Neuronal stem cell (in vitro differentiated cells): ENCODE data around the gene UGT1A9.
"Not testable (repeated sequence)": the region's sequence is repeated elsewhere in the genome, so short reads cannot be mapped to it uniquely, and the experiment has no call there.

Experiments used
- DNase-seq: peaks from one replicate; pipeline ENCODE4 v3.0.0-alpha.2; 2013; ENCODE audit warnings: low spot score
- H2AFZ ChIP-seq: one replicate; pipeline ENCODE4 v1.6.1; 2013; ENCODE audit warnings: mild to moderate bottlenecking, low read length, inconsistent platforms
- H2AK5ac ChIP-seq: 2 replicates; pipeline ENCODE4 v1.6.1; 2013; ENCODE audit warnings: low read depth, mild to moderate bottlenecking, inconsistent platforms, low read length, moderate library complexity, mixed read lengths
- H2BK120ac ChIP-seq: 2 replicates; pipeline ENCODE4 v1.6.1; 2013; ENCODE audit warnings: low read depth, mild to moderate bottlenecking, inconsistent platforms, low read length, moderate library complexity, mixed read lengths
- H2BK12ac ChIP-seq: one replicate; pipeline ENCODE4 v1.6.1; 2013; ENCODE audit warnings: low read length, inconsistent platforms
- H2BK15ac ChIP-seq: 2 replicates; pipeline ENCODE4 v1.6.1; 2013; ENCODE audit warnings: mild to moderate bottlenecking, low read length, inconsistent platforms, mixed read lengths
- H2BK5ac ChIP-seq: one replicate; pipeline ENCODE4 v1.6.1; 2013; ENCODE audit warnings: inconsistent platforms, mild to moderate bottlenecking, low read length, moderate library complexity
- H3K14ac ChIP-seq: one replicate; pipeline ENCODE4 v1.6.1; 2013; ENCODE audit warnings: low read length, inconsistent platforms
- H3K18ac ChIP-seq: 2 replicates; pipeline ENCODE4 v1.6.1; 2013; ENCODE audit warnings: low read length, inconsistent platforms
- H3K23ac ChIP-seq: 2 replicates; pipeline ENCODE4 v1.6.1; 2013; ENCODE audit warnings: low read depth, mild to moderate bottlenecking, mixed read lengths, low read length, inconsistent platforms; ENCODE audit not compliant: poor library complexity
- H3K27ac ChIP-seq: replicated peaks from 3 replicates; pipeline ENCODE4 v1.5.1; 2013; ENCODE audit warnings: low read length, inconsistent platforms
- H3K27me3 ChIP-seq, 3 experiments: 2 replicates each; pipeline ENCODE4 v1.6.1; 2013; ENCODE audit warnings: low read length in 3 of 3, mild to moderate bottlenecking in 2 of 3, inconsistent platforms in 1 of 3, low read depth in 1 of 3, mixed read lengths in 1 of 3, moderate library complexity in 1 of 3; ENCODE audit not compliant: control insufficient read depth in 3 of 3, insufficient read depth in 3 of 3
- H3K36me3 ChIP-seq, 2 donors: replicated peaks in 1 of 2; 2 replicates each; pipeline ENCODE4 v1.6.1; 2013; ENCODE audit warnings: low read length in 2 of 2; ENCODE audit not compliant: control insufficient read depth in 2 of 2, insufficient read depth in 2 of 2
- H3K4ac ChIP-seq: 2 replicates; pipeline ENCODE4 v1.6.1; 2013; ENCODE audit warnings: inconsistent platforms, mild to moderate bottlenecking, low read length, moderate library complexity
- H3K4me1 ChIP-seq, 2 donors: 1 replicate in 1 of 2; 2 replicates in 1 of 2; pipeline ENCODE4 v1.6.1; 2013; ENCODE audit warnings: low read length in 2 of 2, low read depth in 1 of 2; ENCODE audit not compliant: control insufficient read depth in 2 of 2, insufficient read depth in 1 of 2
- H3K4me2 ChIP-seq: one replicate; pipeline ENCODE4 v1.6.1; 2013; ENCODE audit warnings: mild to moderate bottlenecking, low read length, inconsistent platforms; ENCODE audit not compliant: insufficient read depth, poor library complexity, severe bottlenecking
- H3K4me3 ChIP-seq, 2 donors: 2 replicates each; pipeline ENCODE4 v1.5.1; 2013; ENCODE audit warnings: low read length in 2 of 2, mild to moderate bottlenecking in 2 of 2, inconsistent platforms in 1 of 2, moderate library complexity in 1 of 2
- H3K79me1 ChIP-seq: one replicate; pipeline ENCODE4 v1.6.1; 2013; ENCODE audit warnings: low read depth, mild to moderate bottlenecking, inconsistent platforms, low read length, moderate library complexity
- H3K9ac ChIP-seq: one replicate; pipeline ENCODE4 v1.6.1; 2013; ENCODE audit warnings: mild to moderate bottlenecking, low read depth, low read length, inconsistent platforms; ENCODE audit not compliant: poor library complexity
- H3K9me3 ChIP-seq, 2 donors: replicated peaks in 1 of 2; 2 replicates each; pipeline versions ENCODE3 to v1.6.1; 2013; ENCODE audit warnings: low read length in 2 of 2, mild to moderate bottlenecking in 2 of 2, inconsistent platforms in 1 of 2, low read depth in 1 of 2, mixed read lengths in 1 of 2, moderate library complexity in 1 of 2; ENCODE audit not compliant: control insufficient read depth in 2 of 2, insufficient read depth in 1 of 2
- H4K8ac ChIP-seq: one replicate; pipeline ENCODE4 v1.6.1; 2013; ENCODE audit warnings: low read depth, mild to moderate bottlenecking, inconsistent platforms, low read length, moderate library complexity
- H4K91ac ChIP-seq: one replicate; pipeline ENCODE4 v1.6.1; 2013; ENCODE audit warnings: low read length, low read depth, mild to moderate bottlenecking, inconsistent platforms; ENCODE audit not compliant: poor library complexity
- WGBS, 2 donors: extraction: QIAGEN DNeasy Blood & Tissue Kit; methylation state at CpG; one replicate each; pipeline ENCODE4 v1.1.7; 2013; ENCODE audit warnings: missing lambda C conversion rate in 2 of 2, mixed read lengths in 1 of 2; ENCODE audit not compliant: insufficient read length in 2 of 2, insufficient replicate concordance in 1 of 2; ENCODE audit errors: extremely low coverage in 2 of 2; 5-methylcytosine and 5-hydroxymethylcytosine counted together

UGT1A9 gene

DNA sequence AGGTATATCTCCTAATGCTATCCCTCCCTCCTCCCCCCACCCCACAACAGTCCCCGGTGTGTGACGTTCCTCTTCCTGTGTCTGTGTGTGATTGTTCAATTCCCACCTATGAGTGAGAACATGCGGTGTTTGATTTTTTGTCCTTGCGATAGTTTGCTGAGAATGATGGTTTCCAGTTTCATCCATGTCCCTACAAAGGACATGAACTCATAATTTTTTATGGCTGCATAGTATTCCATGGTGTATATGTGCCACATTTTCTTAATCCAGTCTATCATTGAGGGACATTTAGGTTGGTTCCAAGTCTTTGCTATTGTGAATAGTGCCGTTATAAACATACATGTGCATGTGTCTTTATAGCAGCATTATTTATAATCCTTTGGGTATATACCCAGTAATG is 29.1 kb downstream of the UGT1A9 start:
- H2BK15ac ChIP-seq, result not testable (repeated sequence)

DNA sequence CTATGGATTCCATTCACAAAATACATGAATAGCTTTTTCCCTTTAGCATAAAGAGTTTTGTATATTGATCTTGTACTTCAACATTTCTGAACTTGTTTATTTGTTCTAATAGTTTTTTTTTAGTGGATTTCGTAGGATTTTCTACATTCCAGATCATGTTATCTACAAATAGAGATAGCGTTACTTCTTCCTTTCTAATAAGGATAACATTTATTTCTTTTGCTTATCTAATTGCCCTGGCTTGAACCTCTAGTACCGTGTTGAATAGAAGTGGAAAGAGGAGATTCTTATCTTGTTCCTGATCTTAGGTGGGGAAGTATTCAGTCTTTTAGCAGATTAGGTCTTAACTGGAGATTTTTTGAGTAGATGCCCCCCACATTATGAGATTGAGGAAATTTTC is 30.5 kb downstream of the UGT1A9 start:
- Histone ChIP-seq H2BK12ac (no peak overlapping the region), H3K23ac (no peak overlapping the region), H3K79me1 (no peaks in the 10 kb centered on the region), H4K91ac (no peak overlapping the region), H3K4me1 (peaks cover 9% of the 10 kb centered on the region in 2 donors), H2BK120ac (no peak overlapping the region), H3K27ac (no peak overlapping the region), H3K18ac (no peak overlapping the region), H2BK5ac (no peak overlapping the region), H2BK15ac (no peak overlapping the region), H2AK5ac (no peak overlapping the region), H3K4me3 (no peak overlapping the region), H4K8ac (no peak overlapping the region), H2AFZ (no peak overlapping the region), H3K9ac (no peak overlapping the region), H3K27me3 (no peaks in the 10 kb centered on the region), H3K14ac (no peak overlapping the region), H3K4ac (no peak overlapping the region), H3K9me3 (no peaks in the 10 kb centered on the region), H3K36me3 (no peaks in the 10 kb centered on the region), H3K4me2 (no peak overlapping the region)
- DNase-seq, result no peak
- WGBS, 2 donors, result no CpG with 5 or more reads among the region's 3 CpGs

More for the DNA sequence above, 29.1 kb downstream of the UGT1A9 start:
- H3K18ac ChIP-seq, H3K9me3 ChIP-seq, H4K91ac ChIP-seq, H2BK120ac ChIP-seq, H3K4me1 ChIP-seq, H3K79me1 ChIP-seq, H2AFZ ChIP-seq, DNase-seq, H3K27ac ChIP-seq, H3K14ac ChIP-seq, H3K23ac ChIP-seq, H3K4me3 ChIP-seq, H2BK5ac ChIP-seq, H4K8ac ChIP-seq, H3K27me3 ChIP-seq, H3K36me3 ChIP-seq, H3K4ac ChIP-seq, H2AK5ac ChIP-seq, H2BK12ac ChIP-seq, H3K4me2 ChIP-seq, H3K9ac ChIP-seq: not testable (repeated sequence)
- no CpG with 5 or more reads among the region's 5 CpGs for WGBS, 2 donors

DNA sequence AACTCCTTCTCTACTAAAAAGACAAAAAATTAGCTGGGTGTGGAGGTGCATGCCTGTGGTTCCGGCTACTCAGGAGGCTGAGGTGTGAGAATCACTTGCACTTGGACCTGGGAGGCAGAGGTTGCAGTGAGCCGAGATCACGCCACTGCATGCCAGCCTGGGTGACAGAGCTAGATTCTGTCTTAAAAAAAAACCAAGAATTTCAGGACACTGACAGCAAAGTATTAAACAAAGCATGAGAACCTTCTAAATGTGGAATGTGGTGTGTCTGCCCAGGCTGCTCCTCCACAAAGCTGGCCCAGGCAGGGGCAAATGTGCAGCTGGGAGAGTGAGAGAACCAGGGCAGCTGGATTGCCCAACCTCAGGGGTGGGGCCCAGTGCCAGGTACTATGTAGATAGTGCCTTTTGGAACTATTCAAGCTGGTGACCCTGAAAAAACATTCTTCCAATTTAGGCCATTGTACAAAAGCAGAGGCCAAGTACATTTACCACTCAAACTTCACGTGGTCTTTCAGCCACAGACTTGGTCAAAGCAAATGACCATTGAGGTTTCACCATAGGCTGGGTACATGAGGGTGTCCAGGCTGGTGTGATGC is 34.3 kb downstream of the UGT1A9 start:
- H2BK120ac ChIP-seq, result no peak overlapping the region
- no peak overlapping the region for H3K27ac ChIP-seq
- no peak overlapping the region for H4K91ac ChIP-seq
- no peaks in the 10 kb centered on the region for H3K79me1 ChIP-seq
- H3K27me3 ChIP-seq, result no peaks in the 10 kb centered on the region
- no peak overlapping the region for H2BK15ac ChIP-seq
- no peak for DNase-seq
- no peak overlapping the region for H2BK5ac ChIP-seq
- no peaks in the 10 kb centered on the region for H3K4me1 ChIP-seq
- no peaks in the 10 kb centered on the region for H3K36me3 ChIP-seq
- H4K8ac ChIP-seq, result no peak overlapping the region
- H3K9ac ChIP-seq, result no peak overlapping the region
- no peak overlapping the region for H3K4me3 ChIP-seq
- no peak overlapping the region for H3K23ac ChIP-seq
- H3K14ac ChIP-seq, result no peak overlapping the region
- H3K4me2 ChIP-seq, result no peak overlapping the region
- H2BK12ac ChIP-seq, result no peak overlapping the region
- no peaks in the 10 kb centered on the region for H3K9me3 ChIP-seq
- no peak overlapping the region for H3K18ac ChIP-seq
- WGBS, 2 donors, result no CpG with 5 or more reads among the region's 4 CpGs
- no peak overlapping the region for H2AK5ac ChIP-seq
- no peak overlapping the region for H2AFZ ChIP-seq
- no peak overlapping the region for H3K4ac ChIP-seq

DNA sequence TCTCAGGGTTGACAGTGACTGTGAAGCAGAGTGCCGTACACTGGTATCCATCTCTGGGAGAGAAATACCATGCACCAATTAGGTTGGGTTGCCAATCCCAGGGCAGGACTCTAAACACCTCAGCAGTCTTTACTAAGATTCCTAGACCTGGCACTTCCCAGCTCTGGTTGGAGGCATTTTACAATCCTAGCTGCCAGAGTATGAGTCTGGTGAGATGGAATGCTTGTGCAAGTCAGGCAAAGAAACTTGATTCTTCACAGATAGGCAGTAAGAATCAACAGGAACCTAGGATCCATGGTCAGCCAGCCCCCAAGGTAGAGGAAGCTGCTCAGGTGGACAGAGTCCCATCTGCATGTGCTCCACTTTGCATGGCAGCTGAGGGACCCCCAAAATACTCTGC is 35.0 kb downstream of the UGT1A9 start:
- Histone ChIP-seq H3K79me1 (no peaks in the 10 kb centered on the region), H2AFZ (no peak overlapping the region)

More for the DNA sequence above, 35.0 kb downstream of the UGT1A9 start:
- Histone ChIP-seq H3K23ac (no peak overlapping the region), H3K4me3 (no peak overlapping the region), H3K14ac (no peak overlapping the region), H3K18ac (no peak overlapping the region), H3K4ac (no peak overlapping the region), H4K91ac (no peak overlapping the region), H3K9me3 (no peaks in the 10 kb centered on the region), H2AK5ac (no peak overlapping the region), H3K27ac (no peak overlapping the region), H4K8ac (no peak overlapping the region), H3K4me2 (no peak overlapping the region), H2BK12ac (no peak overlapping the region), H2BK15ac (no peak overlapping the region), H3K9ac (no peak overlapping the region), H3K36me3 (no peaks in the 10 kb centered on the region), H3K4me1 (no peaks in the 10 kb centered on the region), H3K27me3 (no peaks in the 10 kb centered on the region), H2BK120ac (no peak overlapping the region), H2BK5ac (no peak overlapping the region)
- no CpG with 5 or more reads among the region's 1 CpG for WGBS, 2 donors
- no peak for DNase-seq
